Stimulated activated CD4-positive, alpha-beta T cell treated with anti-CD3 and anti-CD28 coated beads, TNF-alpha, amount 100 ng/mL, for 4 hours (primary cell): Measurements from ENCODE around the gene SF3B2.
"Not testable (repeated sequence)": the region's sequence is repeated elsewhere in the genome, so short reads cannot be mapped to it uniquely, and the experiment has no call there.

ENCODE experiments used
- DNase-seq, 3 experiments: peaks; one replicate each; pipeline ENCODE4 v3.0.0-alpha.2; 2020; ENCODE audit warnings: low read depth in 3 of 3

The SF3B2 gene

DNA sequence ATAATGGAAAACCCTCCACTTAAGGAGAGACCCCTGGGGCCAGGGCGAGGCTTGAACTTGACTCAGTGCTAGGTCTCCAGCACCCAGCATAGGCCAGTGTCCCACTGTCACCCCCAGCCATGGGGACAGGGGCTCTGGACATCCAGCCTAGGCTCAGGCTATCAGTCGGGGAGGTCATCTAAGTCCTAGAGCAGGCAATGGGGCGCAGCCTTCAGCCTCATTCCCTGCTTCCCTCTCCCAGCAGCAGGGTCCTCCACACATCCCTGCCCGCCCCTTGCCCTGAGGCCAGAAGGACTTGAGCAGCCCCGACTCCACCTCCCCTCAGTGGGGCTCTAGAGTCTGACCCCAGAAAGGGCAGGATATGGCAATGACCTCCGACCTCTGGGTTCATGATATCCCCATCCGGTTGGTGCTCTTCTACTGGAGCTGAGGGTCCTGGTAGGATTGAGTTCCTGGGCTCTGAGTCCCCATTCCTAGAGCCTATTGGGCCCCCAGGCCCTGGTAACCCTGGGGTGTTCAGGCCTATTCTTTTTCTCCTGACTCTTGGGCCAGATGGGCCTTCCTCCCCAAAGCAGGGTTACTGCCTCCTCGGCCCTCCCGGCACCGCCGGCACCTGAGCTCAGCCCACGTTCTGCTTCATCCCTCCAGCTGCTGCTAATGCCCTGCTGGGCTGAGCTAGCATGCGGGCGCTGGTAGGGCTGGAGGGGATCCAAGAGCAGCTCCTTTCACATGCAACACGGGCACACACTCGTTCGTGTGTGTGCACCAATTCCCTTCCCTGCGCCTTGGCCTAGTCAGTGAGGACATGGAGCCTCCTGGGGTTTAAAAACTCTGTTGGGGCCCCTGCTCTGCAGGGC lies 36.0 kb upstream of the SF3B2 start:
- no peak for DNase-seq

- DNase-seq, result no peak
These were observed 35.4 kb upstream of the SF3B2 start for GRCh38 chr11:66016793-66017177.

- DNase-seq, result peak in 2 of 3 experiments; percentile 55 to 61
These were observed 34.8 kb upstream of the SF3B2 start for GRCh38 chr11:66017321-66017720.

DNA sequence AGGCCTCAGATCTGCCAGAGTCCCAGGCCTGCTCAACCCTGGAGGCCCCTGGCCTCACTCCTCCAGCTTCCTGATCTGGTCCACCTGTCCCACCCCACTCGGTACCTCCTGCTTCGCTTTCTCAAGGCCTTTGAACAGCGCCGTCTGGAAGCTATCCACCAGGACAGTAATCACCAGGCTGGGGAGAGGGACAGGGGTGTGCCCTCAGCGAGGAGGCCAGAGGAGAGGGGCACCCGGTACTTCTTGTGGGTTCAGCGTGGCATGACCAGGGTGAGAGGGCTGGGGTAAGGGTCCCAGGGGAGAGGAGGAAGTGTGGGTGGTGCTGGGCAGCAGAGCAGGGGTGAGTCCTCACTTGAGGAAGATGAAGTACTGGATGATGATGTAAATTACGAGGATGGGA lies 32.0 kb upstream of the SF3B2 start:
- no peak for DNase-seq

DNA sequence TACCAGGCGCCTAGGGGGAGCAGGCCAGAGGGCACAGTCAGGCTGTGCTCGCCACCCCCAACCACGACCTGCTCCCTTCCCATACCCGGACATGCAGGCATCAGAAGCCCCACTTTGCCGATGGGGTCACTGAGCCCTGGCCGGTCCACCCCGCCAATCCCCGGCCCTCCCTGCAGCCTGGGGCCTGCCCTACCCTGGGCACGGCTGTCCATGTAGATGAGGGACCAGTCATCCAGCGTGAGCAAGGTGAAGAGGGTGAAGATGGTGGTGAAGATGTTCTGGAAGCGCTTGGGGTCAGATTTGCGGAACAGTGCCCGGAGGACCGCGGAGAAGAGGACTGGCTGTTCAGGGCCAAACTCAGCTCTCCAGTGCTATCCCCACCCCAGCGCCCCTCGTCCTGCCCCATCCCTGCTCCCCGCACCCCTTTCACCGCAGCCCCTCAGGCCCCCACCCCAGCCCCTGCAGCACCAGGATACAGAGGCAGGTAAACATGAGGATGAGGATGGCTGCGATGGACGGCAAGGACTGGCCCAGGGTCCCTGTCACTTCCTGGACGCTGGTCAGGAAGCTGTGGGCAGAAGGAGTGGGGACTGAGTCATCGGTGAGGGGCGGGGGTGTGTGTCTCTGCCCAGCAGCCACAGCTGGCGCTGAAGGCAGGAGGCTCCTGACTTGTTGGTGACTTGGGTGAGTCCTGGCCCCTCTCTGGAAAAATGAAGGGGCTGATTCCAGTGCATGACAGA lies 31.4 kb upstream of the SF3B2 start:
- no peak for DNase-seq

- DNase-seq, result peak; percentile 56 to 70 (median 59)
These were observed 29.6 kb upstream of the SF3B2 start for GRCh38 chr11:66022401-66023185.

GRCh38 chr11:66023186-66023440 lies 29.1 kb upstream of the SF3B2 start:
- not testable (repeated sequence) for DNase-seq

DNA sequence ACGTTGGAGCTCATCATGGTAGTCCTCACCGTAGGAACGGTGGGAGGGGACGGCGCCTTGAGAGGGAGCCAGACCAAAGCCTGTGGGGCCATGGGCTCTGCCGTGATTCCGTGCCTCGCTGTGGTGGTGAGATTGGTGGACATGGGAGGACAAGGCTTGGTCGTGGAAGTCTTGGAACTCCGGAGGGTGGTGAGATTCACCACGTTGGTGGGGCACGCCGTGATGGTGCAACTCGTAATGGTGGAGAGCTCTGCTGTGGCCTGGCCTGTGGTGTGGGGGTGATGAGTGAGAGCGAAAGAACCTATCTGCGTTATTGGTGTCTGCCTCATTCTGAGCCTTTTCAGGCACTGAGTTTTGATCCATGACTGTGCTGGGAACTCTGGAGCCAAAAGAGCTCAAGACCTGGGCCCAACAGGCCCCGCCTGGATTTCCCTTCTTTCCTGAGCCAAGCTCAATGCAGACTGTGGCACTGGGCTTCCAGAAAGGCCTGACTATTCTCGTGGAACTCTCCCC lies 26.1 kb upstream of the SF3B2 start, which contains the start of gene CATSPER1:
Gene CATSPER1, minus strand, starts transcription at position 463 of the 513 bp plus-strand sequence. Its CDS starts 100 bp downstream, at position 363.
- no peak for DNase-seq

DNA sequence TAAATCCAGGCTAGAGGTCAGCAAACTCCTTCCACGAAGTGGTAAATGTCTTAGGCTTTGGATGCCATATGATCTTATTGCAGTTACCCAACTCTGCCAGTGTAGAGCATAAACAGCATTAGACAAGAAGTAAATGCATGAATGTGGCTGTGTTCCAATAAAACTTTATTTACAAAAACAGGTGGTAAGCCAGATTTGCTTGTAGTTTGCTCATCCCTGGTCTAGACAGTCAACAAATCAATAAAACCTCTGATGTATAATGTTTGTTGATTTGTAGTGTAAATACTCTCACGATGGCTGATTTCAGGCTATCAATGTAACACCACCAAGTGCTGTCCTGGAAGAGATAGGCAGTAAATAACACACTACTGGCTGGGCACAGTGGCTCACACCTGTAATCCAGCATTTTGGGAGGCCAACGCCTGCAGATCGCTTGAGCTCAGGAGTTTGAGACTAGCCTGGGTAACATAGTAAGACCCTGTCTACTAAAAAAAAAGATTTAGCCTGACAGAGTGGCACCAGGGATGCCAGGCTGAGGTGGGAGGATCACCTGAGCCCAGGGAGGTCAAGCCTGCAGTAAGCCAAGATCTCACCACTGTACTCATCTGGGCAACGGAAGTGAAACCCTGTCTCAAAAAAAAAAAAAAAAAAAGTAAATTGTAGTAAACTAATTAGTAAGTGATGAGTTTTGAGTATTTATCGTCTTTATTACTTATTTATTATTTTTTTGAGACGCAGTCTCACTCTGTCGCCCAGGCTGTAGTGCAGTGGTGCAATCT lies 19.0 kb upstream of the SF3B2 start:
- no peak for DNase-seq

DNA sequence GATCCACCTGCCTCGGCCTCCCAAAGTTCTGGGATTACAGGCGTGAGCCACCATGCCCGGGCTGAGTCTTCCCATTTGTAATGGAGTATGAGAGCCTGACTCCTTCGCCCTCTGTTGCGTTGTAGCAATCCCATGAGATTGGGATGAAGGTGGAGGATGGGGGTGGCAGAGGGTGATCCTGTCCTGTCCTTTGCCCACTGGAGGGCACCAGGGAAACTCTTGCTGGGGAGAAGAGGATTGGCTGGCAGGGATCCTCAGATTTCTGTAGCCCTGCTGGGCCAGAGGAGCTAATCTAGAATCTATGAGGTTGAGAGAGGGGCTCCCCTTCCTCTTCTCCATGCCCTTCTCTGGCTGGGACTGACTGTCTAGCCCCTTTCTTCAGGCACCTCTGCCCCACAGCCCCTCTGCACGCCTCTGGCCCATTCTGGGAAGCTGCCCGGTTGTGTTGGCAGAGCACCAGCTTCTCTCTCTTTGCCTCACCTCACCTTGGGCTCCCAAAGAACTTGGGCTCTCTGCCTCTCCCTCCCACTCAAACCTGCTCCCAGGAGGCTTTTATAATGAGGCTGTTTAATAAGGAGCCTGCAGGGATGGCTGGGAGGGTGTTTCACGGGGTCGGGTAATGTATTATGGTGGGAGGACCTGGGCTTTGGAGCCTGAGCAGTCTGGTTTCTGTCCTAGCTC lies 16.4 kb upstream of the SF3B2 start:
- DNase-seq, result no peak

GRCh38 chr11:66036334-66036710 lies 15.8 kb upstream of the SF3B2 start:
- no peak for DNase-seq

- no peak for DNase-seq
These were observed 14.8 kb upstream of the SF3B2 start for GRCh38 chr11:66037327-66037726.

DNA sequence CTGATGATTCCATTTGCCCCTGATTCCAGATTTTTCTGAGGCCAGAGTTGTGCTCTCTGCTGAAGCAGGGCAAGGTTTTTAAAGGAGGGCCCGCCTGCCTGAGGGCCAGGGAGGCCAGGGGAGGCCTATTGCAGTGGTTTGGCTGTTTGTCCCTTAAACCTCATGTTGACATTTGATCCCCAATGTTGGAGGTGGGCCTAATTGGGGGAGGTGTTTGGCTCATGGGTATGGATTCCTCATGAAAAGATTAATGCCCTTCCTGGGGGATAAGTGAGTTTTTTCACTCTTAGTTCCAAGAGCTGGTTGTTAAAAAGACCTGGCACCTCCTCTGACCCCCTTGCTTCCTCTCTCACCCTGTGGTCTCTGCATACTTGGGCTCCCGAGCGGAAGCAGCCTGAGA lies 12.4 kb upstream of the SF3B2 start:
- DNase-seq, result no peak

DNA sequence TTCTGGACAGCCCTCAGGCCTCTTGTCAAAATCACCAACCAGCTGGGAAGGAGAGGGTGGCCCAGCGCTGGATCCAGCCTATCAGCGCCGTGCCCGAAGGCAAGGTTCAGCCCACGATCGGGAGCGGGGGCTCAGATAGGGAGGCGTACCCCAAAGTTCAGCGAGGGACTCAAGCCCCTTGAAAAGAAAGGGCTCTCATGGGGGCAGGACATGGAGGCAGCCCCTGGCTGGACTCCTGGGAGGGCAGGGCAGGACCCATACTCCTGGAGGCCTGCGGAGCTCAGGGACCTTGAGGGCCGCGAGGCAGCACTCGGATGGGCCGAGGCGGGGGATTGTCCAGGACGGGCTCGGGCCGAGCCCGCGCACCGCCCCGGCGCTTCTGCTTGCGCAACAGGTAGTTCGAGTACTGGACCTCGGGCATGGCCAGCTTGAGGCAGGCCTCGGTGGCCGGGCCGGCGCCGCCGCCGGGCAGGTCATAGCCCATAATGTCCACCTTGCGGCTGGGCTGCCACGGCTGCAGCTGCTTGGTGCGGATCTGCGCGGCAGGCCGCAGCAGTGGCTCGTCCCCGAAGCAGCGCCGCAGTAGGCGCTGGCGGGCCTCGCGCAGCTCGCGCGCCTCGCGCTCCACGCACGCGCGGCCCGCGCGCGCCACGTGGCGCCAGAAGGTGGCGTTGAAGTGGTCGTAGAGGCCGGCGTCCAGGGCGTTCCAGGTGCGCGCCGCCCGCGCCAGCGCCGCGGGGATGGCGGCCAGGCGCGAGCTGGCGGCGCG lies 9.8 kb upstream of the SF3B2 start:
- DNase-seq, result no peak

DNA sequence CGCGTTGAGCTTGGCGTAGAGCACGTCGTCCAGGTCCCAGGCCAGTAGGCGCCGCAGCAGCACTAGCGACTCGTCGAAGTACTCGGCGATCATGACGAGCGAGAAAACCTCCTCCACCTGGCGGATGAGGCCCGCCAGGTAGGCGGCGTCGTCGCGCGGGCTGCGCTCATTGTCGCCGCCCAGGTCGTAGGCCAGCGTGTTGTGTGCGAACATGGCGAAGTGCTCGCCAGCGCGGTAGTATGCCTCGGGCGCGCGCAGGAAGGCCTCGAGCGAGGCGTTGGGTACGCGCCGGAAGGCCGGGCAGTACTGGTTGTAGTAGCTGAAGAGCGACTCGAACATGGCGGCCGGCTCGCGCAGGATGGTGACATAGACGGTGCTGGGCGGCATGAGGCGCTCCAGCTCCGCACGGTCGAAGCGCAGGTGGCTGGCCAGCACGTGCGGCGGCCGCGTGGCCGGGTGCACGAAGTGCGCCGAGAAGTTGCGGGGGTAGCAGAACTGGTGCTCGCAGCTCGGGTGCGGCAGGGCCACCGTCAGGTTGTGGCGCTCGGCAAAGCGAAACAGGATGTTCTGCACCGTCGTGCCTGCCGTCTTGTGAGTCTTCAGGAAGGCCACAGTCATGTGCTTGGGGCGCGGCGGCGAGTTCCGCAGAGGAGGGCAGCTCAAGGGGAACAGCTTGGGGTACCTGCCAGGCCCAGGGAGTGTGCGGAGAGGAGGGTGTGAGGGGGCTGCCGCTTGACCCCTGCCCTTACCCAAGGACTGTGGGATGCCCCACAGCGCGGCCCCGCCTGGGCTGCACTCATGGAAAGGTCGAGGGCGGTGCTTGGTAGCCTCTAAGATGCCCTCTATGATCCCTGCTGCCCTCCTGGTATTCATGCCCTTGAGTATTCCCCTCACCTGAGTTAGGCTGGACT lies 8.9 kb upstream of the SF3B2 start:
- DNase-seq, result no peak

GRCh38 chr11:66044757-66045156 lies 7.4 kb upstream of the SF3B2 start:
- DNase-seq, result no peak

DNA sequence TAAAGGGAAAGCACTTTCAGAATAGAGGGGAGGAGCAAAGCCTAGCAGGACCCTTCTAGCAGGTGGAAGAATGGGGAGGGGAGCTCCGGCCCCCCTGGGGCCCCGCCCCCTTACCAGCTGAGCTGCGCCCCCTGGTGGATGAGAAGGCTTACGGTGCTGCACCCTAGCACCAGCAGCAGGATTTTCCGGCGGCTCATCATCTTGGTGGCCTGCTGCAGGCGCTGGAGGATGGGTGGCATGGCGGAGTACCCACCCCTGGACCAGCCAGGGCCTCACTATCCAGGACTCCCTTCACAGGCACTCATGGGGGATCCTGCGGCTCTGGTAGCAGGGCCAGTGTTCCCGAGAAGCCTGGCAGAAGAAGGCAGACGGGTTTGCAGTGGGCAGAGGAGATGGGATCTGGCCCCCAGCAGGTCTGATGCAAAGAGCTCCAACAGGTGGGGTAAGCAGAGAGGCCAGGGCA lies 7.0 kb upstream of the SF3B2 start:
- DNase-seq, result peak; percentile 72 to 78 (median 73)

DNA sequence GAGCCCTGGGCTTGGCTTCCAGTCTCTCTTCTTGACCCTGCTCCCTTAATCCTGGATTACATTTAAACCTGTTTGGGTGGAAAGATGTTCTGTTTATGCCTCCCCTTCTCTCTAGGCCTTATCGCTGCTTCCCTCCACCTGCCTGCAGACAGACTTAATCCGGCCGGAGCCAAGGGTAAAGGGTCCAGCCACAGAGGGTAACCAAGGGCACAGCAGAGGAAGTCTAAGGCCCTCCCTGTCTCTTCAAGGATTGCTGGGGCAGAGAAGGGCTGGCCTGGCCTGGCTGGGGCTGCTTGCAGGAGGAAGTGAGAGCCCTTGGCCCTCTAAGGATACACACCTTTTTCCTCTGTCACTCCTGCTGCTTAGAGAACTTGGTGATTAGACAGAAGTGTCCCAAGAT lies 5.3 kb upstream of the SF3B2 start:
- no peak for DNase-seq
